ENCODE results near the gene KIN.

DNA sequence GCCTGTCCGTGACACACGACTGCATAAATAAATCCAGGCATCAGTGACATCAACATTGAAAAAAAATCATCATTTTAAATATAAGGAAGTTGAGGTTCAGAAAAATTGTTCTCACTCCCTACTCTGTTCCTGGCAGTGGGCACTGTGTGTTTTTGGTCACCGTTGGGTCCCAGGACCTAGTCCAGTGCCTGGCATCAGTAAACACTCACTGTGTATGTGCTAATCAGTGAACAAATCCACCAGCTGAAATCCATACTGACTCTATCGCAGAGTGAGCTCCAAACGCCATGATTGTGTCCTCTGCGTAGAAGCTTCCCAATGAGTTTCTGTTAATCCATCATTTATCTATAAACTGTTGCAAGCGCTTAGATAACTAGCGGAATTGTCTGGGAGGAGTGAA is 43.5 kb downstream of the KIN start:
- TF ChIP-seq, protein P1, sequence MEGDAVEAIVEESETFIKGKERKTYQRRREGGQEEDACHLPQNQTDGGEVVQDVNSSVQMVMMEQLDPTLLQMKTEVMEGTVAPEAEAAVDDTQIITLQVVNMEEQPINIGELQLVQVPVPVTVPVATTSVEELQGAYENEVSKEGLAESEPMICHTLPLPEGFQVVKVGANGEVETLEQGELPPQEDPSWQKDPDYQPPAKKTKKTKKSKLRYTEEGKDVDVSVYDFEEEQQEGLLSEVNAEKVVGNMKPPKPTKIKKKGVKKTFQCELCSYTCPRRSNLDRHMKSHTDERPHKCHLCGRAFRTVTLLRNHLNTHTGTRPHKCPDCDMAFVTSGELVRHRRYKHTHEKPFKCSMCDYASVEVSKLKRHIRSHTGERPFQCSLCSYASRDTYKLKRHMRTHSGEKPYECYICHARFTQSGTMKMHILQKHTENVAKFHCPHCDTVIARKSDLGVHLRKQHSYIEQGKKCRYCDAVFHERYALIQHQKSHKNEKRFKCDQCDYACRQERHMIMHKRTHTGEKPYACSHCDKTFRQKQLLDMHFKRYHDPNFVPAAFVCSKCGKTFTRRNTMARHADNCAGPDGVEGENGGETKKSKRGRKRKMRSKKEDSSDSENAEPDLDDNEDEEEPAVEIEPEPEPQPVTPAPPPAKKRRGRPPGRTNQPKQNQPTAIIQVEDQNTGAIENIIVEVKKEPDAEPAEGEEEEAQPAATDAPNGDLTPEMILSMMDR (IDR thresholded peaks at IDR 0.05; ENCODE audit: borderline replicate concordance, extremely low read depth, low read length, poor library complexity, severe bottlenecking) = no peak
- TF ChIP-seq EZH2 (IDR thresholded peaks at IDR 0.05; ENCODE audit: borderline replicate concordance, low read depth, low read length, severe bottlenecking) = no peak

Measured in DND-41 (cell line).